A549 (cell line): Measurements from ENCODE around the gene SLC25A26.

Experiments used
- CTCF ChIP-seq: fragments of >200 bp; sonication (Bioruptor Twin); formaldehyde crosslinking; IDR thresholded peaks from 3 replicates; pipeline ENCODE4 v1.5.1; 2016
- EP300 ChIP-seq, 2 experiments: fragments of >200 bp; sonication (Bioruptor Twin); formaldehyde crosslinking; IDR thresholded peaks; 2 replicates in 1 of 2; 3 replicates in 1 of 2; pipeline ENCODE4 v1.6.1; 2016 to 2017
- HOXB13 ChIP-seq: fragments of 250-450 bp; sonication (Bioruptor Pico); IDR thresholded peaks from 2 replicates; pipeline ENCODE4 v1.5.0; 2020; ENCODE audit warnings: low read depth, mild to moderate bottlenecking, moderate library complexity
- KDM1A ChIP-seq: fragments of 200-600 bp; sonication (generic); IDR thresholded peaks from 2 replicates; pipeline ENCODE4 v1.6.1; 2016; ENCODE audit warnings: low read depth, mild to moderate bottlenecking
- POLR2A ChIP-seq: IDR thresholded peaks from 2 replicates; pipeline ENCODE4 v1.6.1; 2012; ENCODE audit warnings: mild to moderate bottlenecking, low read length
- RAD21 ChIP-seq, 2 experiments: fragments of >200 bp in 1 of 2; sonication (Bioruptor Twin) in 1 of 2; formaldehyde crosslinking in 1 of 2; IDR thresholded peaks in 1 of 2; conservative IDR thresholded peaks in 1 of 2; 2 replicates in 1 of 2; 3 replicates in 1 of 2; pipeline ENCODE4 v1.6.1; 2012 to 2018; ENCODE audit warnings: inconsistent platforms in 1 of 2
- REST ChIP-seq: fragments of 200-600 bp; sonication (generic); IDR thresholded peaks from 2 replicates; pipeline ENCODE4 v1.6.1; 2016; ENCODE audit warnings: antibody characterized with exemption, mild to moderate bottlenecking, moderate library complexity
- USF2 ChIP-seq: fragments of 450-650 bp; IDR thresholded peaks from 2 replicates; pipeline ENCODE4 v1.6.1; 2014; ENCODE audit warnings: antibody characterized with exemption
- TF ChIP-seq, protein P1 (sequence below): IDR thresholded peaks from 2 replicates; pipeline ENCODE4 v1.6.1; 2012

DNA sequence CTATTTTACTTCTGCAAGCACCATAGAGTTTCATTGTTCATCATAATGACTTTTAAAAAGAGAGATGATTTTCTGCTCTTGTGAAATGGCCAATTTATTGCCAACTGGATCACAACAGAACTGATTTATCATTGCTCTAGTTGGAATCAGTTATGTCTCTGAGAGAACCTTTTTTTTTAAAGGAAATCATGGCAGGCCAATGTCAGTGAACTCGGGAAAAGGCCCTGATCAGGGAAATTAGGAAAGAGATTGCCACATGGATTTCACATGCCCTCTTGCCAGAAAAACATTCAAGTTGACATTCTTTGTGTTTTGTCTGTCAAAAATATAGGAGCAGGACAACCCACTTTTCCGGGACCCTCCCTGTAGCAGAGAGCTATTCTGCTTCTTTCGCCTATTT, 12.6 kb upstream of the SLC25A26 start:
- no peak for TF ChIP-seq KDM1A
- no peak for TF ChIP-seq HOXB13
- no peak for TF ChIP-seq RAD21 (conservative IDR thresholded peaks at IDR 0.05 in 1 of 2, IDR thresholded peaks at IDR 0.05 in 1 of 2)
- TF ChIP-seq USF2, result no peak
- TF ChIP-seq EP300 (IDR thresholded peaks at IDR 0.05), result no peak
- TF ChIP-seq POLR2A, result no peak
- TF ChIP-seq CTCF, result no peak
- TF ChIP-seq, protein P1, sequence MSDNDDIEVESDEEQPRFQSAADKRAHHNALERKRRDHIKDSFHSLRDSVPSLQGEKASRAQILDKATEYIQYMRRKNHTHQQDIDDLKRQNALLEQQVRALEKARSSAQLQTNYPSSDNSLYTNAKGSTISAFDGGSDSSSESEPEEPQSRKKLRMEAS, result no peak
- TF ChIP-seq REST, result no peak
